ENCODE measurements around the gene DCLK1. TPM values are rescaled to one million over a fixed set of nuclear protein-coding genes. Genes with fewer than 3 reads are reported as not detected.

The DCLK1 gene
- total RNA-seq, 6 experiments from 2014 or later, result 0.07 to 0.12 (median 0.10) TPM; not detected in 2

DNA sequence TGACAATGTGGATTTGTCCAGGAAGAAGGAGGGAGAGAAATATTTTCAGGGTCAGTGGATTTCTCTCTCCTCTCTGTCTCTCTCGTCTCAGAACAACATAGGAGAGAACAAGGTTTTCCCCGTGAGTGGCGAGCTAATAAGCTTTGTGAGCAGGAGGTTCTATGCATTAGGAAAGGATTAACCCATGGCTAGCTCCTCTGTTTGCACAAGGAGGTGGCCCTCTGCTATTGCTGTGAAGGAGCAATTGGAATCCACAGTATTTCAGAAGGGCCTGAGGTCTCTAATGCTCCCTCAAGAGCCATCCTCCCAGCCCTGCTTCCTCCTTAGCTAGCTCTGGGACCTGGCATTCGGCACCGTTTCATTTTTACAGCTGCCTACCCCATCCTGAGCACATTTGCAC is 365.8 kb downstream of the DCLK1 start:
- Histone ChIP-seq H3K27me3 (no peaks in the 10 kb centered on the region), H3K36me3 (no peaks in the 10 kb centered on the region), H3K27ac (no peak overlapping the region), H3K9me3 (no peaks in the 10 kb centered on the region), H3K4me3 (no peak overlapping the region), H3K4me1 (no peaks in the 10 kb centered on the region)
- ATAC-seq (no peak), DNase-seq (no peak)
- WGBS (ENCODE audit: insufficient coverage, low coverage, low lambda C conversion rate, missing lambda C conversion rate), result 37% methylated on average over 2 of the region's 5 CpGs
- intact Hi-C loops (cut with DNase I), result no loop called here
- no peak for TF ChIP-seq POLR2A (IDR thresholded peaks at IDR 0.05)
- TF ChIP-seq CTCF (IDR thresholded peaks at IDR 0.05), result no peak

GRCh38 chr13:35764326-35765015 is 366.7 kb downstream of the DCLK1 start:
- Histone ChIP-seq H3K36me3 (no peaks in the 10 kb centered on the region), H3K27ac (no peak overlapping the region), H3K27me3 (no peaks in the 10 kb centered on the region), H3K9me3 (no peaks in the 10 kb centered on the region), H3K4me3 (no peak overlapping the region), H3K4me1 (no peaks in the 10 kb centered on the region)
- 51% methylated on average over 3 of the region's 4 CpGs for WGBS (ENCODE audit: insufficient coverage, low coverage, low lambda C conversion rate, missing lambda C conversion rate)
- ATAC-seq (no peak), DNase-seq (no peak)
- TF ChIP-seq CTCF (IDR thresholded peaks at IDR 0.05) (no peak), POLR2A (IDR thresholded peaks at IDR 0.05) (no peak)
- intact Hi-C loops (cut with DNase I), result no loop called here

GRCh38 chr13:35763782-35764123 is 367.4 kb downstream of the DCLK1 start:
- Histone ChIP-seq H3K4me1 (no peaks in the 10 kb centered on the region), H3K9me3 (no peaks in the 10 kb centered on the region), H3K27ac (no peak overlapping the region), H3K4me3 (no peak overlapping the region), H3K36me3 (no peaks in the 10 kb centered on the region), H3K27me3 (no peaks in the 10 kb centered on the region)
- DNase-seq (no peak), ATAC-seq (no peak)
- WGBS (ENCODE audit: insufficient coverage, low coverage, low lambda C conversion rate, missing lambda C conversion rate), result 89% methylated on average over 5 of the region's 7 CpGs
- TF ChIP-seq CTCF (IDR thresholded peaks at IDR 0.05), result no peak
- no peak for TF ChIP-seq POLR2A (IDR thresholded peaks at IDR 0.05)
- intact Hi-C loops (cut with DNase I), result no loop called here

GRCh38 chr13:35763060-35763781 is 368.0 kb downstream of the DCLK1 start:
- no peak overlapping the region for H3K4me3 ChIP-seq
- intact Hi-C loops (cut with DNase I), result no loop called here
- no peaks in the 10 kb centered on the region for H3K36me3 ChIP-seq
- H3K9me3 ChIP-seq, result no peaks in the 10 kb centered on the region
- H3K27ac ChIP-seq, result no peak overlapping the region
- WGBS (ENCODE audit: insufficient coverage, low coverage, low lambda C conversion rate, missing lambda C conversion rate), result 67% methylated on average over 4 of the region's 4 CpGs
- H3K27me3 ChIP-seq, result no peaks in the 10 kb centered on the region
- DNase-seq, result no peak
- no peak for ATAC-seq
- TF ChIP-seq POLR2A (IDR thresholded peaks at IDR 0.05) (no peak), CTCF (IDR thresholded peaks at IDR 0.05) (no peak)
- H3K4me1 ChIP-seq, result no peaks in the 10 kb centered on the region

Data from right lobe of liver (tissue), 6 donors.